Measurements from ENCODE around the gene CLDN7.

Gene CLDN7

GRCh38 chr17:7232114-7232513 is 30.2 kb downstream of the CLDN7 start:
- no peak overlapping the region for H3K27ac Mint-ChIP-seq
- peaks cover 33% of the 10 kb centered on the region for H3K4me1 Mint-ChIP-seq

GRCh38 chr17:7229504-7229903 is 32.8 kb downstream of the CLDN7 start:
- Mint-ChIP-seq H3K4me1 (peaks cover 16% of the 10 kb centered on the region), H3K27ac (no peak overlapping the region), H3K4me3 (no peak overlapping the region), H3K36me3 (peaks cover 18% of the 10 kb centered on the region), H3K27me3 (no peaks in the 10 kb centered on the region), H3K9me3 (no peaks in the 10 kb centered on the region)
- DNase-seq (ENCODE audit: low spot score in 2 of 2) (no peak), ATAC-seq (ENCODE audit: low read depth) (no peak)

More at GRCh38 chr17:7232114-7232513, 30.2 kb downstream of the CLDN7 start:
- no peak for ATAC-seq (ENCODE audit: low read depth)
- no peaks in the 10 kb centered on the region for H3K27me3 Mint-ChIP-seq
- H3K4me3 Mint-ChIP-seq, result no peak overlapping the region
- no peaks in the 10 kb centered on the region for H3K9me3 Mint-ChIP-seq
- DNase-seq (ENCODE audit: low spot score in 2 of 2), result no peak
- H3K36me3 Mint-ChIP-seq, result peaks cover 23% of the 10 kb centered on the region

DNA sequence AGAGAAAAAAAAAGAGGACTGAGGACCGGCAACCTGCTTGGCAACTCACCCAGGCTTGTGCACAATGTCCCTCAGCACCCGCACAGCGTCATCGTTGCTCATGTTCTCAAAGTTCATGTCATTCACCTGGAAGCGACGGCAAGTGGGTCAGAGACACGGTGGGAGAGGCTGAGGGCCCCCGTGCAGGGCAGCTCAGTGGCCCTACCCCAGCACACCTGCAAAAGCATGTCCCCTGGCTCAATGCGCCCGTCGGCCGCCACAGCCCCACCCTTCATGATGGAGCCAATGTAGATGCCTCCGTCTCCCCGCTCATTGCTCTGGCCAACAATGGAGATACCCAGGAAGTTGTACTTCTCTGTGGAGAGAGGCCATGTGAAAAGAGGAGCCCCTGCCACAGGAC is 33.4 kb downstream of the CLDN7 start:
- H3K36me3 Mint-ChIP-seq, result peaks cover 21% of the 10 kb centered on the region
- peaks cover 14% of the 10 kb centered on the region for H3K4me1 Mint-ChIP-seq
- no peaks in the 10 kb centered on the region for H3K9me3 Mint-ChIP-seq
- DNase-seq (ENCODE audit: low spot score in 2 of 2), result no peak
- ATAC-seq (ENCODE audit: low read depth), result no peak
- no peak overlapping the region for H3K27ac Mint-ChIP-seq
- H3K4me3 Mint-ChIP-seq, result no peak overlapping the region
- no peaks in the 10 kb centered on the region for H3K27me3 Mint-ChIP-seq

DNA sequence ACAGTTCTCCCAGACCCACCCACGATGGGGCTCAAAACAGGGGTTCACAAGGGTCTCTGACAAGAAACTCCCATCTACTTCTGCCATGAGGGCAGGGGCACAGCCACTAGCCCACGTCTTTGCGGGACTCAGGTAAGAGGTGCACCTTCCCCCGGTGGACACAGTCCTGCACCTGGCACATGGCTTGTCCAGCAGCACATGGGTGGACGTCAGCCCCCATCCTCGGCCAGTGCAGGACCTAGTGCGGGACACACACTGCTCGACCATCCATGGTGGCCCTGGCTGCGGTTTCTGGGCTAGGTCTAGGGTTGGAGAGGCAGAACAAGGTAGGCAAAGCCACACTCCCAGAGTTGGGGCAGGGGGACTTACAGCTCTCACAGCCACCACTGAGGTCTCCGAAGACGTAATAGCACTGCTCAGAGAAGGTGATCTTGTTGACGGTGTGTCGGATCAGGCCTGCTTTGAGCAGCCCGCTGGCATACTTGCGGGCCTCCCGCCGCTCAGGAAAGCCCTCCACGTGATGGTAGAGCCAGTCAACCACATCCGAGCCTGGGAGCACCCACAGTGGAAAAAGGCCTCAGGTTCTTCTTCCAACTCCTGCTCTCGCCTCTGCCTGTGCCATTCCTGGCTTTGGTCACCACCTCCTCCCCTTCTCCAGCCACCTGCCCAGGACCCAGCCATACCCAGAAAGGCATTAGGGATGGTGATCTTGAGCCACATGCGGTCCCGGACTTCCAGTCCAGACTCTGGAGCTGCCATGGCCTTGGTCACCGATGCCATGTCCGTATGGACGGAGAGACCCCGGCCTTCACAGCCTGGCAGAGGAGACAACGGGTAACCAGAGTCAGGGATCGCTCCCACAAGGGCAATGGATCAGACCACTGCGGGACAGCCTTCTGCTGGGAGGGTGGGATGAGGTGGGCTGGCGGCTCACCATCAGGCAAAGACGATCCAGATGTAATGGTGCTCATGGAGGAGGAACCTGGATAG is 35.3 kb downstream of the CLDN7 start:
- Mint-ChIP-seq H3K4me3 (no peak overlapping the region), H3K4me1 (peaks cover 2% of the 10 kb centered on the region), H3K9me3 (no peaks in the 10 kb centered on the region), H3K27me3 (no peaks in the 10 kb centered on the region), H3K27ac (no peak overlapping the region), H3K36me3 (peaks cover 25% of the 10 kb centered on the region)
- DNase-seq (ENCODE audit: low spot score in 2 of 2) (no peak), ATAC-seq (ENCODE audit: low read depth) (no peak)

- DNase-seq (ENCODE audit: low spot score in 2 of 2) (no peak), ATAC-seq (ENCODE audit: low read depth) (no peak)
- Mint-ChIP-seq H3K9me3 (no peaks in the 10 kb centered on the region), H3K27me3 (no peaks in the 10 kb centered on the region), H3K4me3 (no peak overlapping the region), H3K27ac (no peak overlapping the region), H3K4me1 (peaks cover 7% of the 10 kb centered on the region), H3K36me3 (peaks cover 24% of the 10 kb centered on the region)
Observed at GRCh38 chr17:7225711-7226331, 36.5 kb downstream of the CLDN7 start.

- ATAC-seq (ENCODE audit: low read depth), result no peak
- Mint-ChIP-seq H3K27ac (no peak overlapping the region), H3K4me1 (peaks cover 12% of the 10 kb centered on the region), H3K9me3 (no peaks in the 10 kb centered on the region), H3K27me3 (no peaks in the 10 kb centered on the region), H3K36me3 (peaks cover 23% of the 10 kb centered on the region), H3K4me3 (no peak overlapping the region)
- no peak for DNase-seq (ENCODE audit: low spot score in 2 of 2)
Observed at GRCh38 chr17:7224661-7225111, 37.6 kb downstream of the CLDN7 start.

GRCh38 chr17:7224110-7224509 is 38.2 kb downstream of the CLDN7 start:
- no peaks in the 10 kb centered on the region for H3K27me3 Mint-ChIP-seq
- H3K36me3 Mint-ChIP-seq, result peaks cover 20% of the 10 kb centered on the region
- H3K27ac Mint-ChIP-seq, result no peak overlapping the region
- peaks cover 16% of the 10 kb centered on the region for H3K4me1 Mint-ChIP-seq
- ATAC-seq (ENCODE audit: low read depth) (no peak), DNase-seq (ENCODE audit: low spot score in 2 of 2) (no peak)
- H3K9me3 Mint-ChIP-seq, result no peaks in the 10 kb centered on the region
- no peak overlapping the region for H3K4me3 Mint-ChIP-seq

DNA sequence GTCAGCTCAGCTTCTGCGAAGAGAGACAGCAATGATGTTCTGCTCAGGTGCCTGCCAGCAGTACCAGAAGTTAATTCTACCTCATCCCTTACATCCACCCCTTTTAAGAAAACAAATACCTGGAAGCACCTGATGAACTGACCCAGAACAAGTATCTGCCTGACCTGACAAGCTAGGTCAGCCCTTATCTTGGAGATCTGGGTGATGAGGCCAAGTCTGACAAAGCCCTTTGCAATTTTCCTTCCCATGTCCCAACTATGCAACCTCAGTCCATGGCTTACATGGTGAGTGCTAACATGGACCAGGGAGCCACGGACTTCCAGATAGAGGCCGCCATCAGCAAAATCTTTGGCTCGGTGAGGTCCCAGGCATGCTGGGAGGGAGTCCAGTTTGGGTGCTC is 38.9 kb downstream of the CLDN7 start:
- Mint-ChIP-seq H3K4me3 (no peak overlapping the region), H3K9me3 (no peaks in the 10 kb centered on the region), H3K4me1 (peaks cover 16% of the 10 kb centered on the region), H3K27ac (no peak overlapping the region), H3K36me3 (peaks cover 19% of the 10 kb centered on the region), H3K27me3 (no peaks in the 10 kb centered on the region)
- ATAC-seq (ENCODE audit: low read depth) (no peak), DNase-seq (ENCODE audit: low spot score in 2 of 2) (no peak)

GRCh38 chr17:7222972-7223292 is 39.3 kb downstream of the CLDN7 start:
- Mint-ChIP-seq H3K4me3 (no peak overlapping the region), H3K27ac (no peak overlapping the region), H3K36me3 (peaks cover 16% of the 10 kb centered on the region), H3K27me3 (no peaks in the 10 kb centered on the region), H3K4me1 (peaks cover 16% of the 10 kb centered on the region), H3K9me3 (no peaks in the 10 kb centered on the region)
- ATAC-seq (ENCODE audit: low read depth) (no peak), DNase-seq (ENCODE audit: low spot score in 2 of 2) (no peak)

- DNase-seq (ENCODE audit: low spot score in 2 of 2) (no peak), ATAC-seq (ENCODE audit: low read depth) (no peak)
- peak overlapping the region; percentile 29 for H3K27ac Mint-ChIP-seq
- H3K4me1 Mint-ChIP-seq, result peaks cover 20% of the 10 kb centered on the region
- H3K4me3 Mint-ChIP-seq, result no peak overlapping the region
- no peaks in the 10 kb centered on the region for H3K27me3 Mint-ChIP-seq
- H3K9me3 Mint-ChIP-seq, result no peaks in the 10 kb centered on the region
- H3K36me3 Mint-ChIP-seq, result peaks cover 14% of the 10 kb centered on the region
Observed at GRCh38 chr17:7222093-7222971, 39.9 kb downstream of the CLDN7 start.

DNA sequence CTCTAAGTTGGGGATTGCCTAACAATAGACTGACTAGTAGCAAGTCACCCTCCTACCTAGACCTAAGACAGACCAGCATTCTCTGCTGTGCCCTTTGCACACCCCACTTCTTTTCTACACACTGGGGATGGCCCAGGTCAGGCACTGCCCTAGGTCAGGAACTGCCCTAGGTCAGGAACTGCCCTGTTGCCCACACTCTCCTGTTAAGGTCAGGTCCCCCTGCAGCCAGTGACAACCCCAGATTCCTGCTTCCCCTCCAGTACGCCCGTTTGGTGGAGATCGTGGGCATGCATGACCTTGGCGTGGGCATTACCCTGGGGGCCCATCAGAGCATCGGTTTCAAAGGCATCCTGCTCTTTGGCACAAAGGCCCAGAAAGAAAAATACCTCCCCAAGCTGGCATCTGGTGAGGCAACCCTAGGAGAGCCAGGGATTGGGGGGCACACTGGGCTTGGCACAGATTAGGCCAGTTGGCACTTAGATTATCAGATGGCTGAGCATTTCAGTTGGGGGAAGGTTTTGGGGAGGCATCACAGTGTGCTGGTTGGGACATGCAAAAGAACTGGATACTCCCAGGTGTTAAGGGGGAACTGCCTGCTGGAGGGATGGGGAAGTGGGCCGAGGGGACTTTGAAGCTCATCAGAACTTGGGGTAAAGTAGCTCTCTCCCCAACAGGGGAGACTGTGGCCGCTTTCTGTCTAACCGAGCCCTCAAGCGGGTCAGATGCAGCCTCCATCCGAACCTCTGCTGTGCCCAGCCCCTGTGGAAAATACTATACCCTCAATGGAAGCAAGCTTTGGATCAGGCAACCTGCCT is 40.8 kb downstream of the CLDN7 start:
- Mint-ChIP-seq H3K9me3 (no peaks in the 10 kb centered on the region), H3K36me3 (peaks cover 12% of the 10 kb centered on the region), H3K27me3 (no peaks in the 10 kb centered on the region), H3K4me3 (peak overlapping the region; percentile 95), H3K27ac (peak overlapping the region; percentile 86), H3K4me1 (peaks cover 23% of the 10 kb centered on the region)
- ATAC-seq (ENCODE audit: low read depth), result no peak
- DNase-seq (ENCODE audit: low spot score in 2 of 2), result no peak

DNA sequence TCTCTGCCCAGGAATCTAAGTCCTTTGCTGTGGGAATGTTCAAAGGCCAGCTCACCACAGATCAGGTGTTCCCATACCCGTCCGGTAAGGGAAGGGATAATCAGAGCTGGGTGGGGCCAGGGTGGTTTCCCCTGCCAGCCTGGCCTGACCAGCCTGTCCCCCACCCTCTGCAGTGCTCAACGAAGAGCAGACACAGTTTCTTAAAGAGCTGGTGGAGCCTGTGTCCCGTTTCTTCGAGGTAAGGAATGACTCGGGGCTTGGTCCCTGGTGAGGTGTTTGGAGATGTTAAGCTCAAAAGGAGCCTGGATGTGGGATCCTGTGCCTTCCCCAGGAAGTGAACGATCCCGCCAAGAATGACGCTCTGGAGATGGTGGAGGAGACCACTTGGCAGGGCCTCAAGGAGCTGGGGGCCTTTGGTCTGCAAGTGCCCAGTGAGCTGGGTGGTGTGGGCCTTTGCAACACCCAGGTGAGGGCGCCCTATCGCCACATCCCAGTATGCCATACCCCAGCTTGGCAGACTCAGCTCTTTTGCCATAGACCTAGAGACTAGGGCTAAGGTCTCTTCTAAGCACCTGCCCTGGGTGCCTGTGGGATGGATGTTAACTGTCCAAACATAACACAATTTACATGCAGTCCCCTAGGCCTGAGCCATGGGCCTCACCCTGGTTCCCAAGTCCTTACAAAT is 41.5 kb downstream of the CLDN7 start:
- DNase-seq (ENCODE audit: low spot score in 2 of 2) (peak in 1 of 2 donors; percentile 38), ATAC-seq (ENCODE audit: low read depth) (peak; percentile 68)
- Mint-ChIP-seq H3K4me1 (peaks cover 30% of the 10 kb centered on the region), H3K9me3 (no peaks in the 10 kb centered on the region), H3K27me3 (peaks cover 4% of the 10 kb centered on the region), H3K36me3 (peaks cover 9% of the 10 kb centered on the region), H3K4me3 (peak overlapping the region; percentile 95), H3K27ac (peak overlapping the region; percentile 86)
